ENCODE data around the gene SLC43A2. TPM values are rescaled to one million over a fixed set of nuclear protein-coding genes. Genes with fewer than 3 reads are reported as not detected.

The SLC43A2 gene
- total RNA-seq, 1 experiment from 2014 or later: 12.9 TPM

GRCh38 chr17:1566505-1567199 is 62.0 kb downstream of the SLC43A2 start:
- Histone ChIP-seq H2BK12ac (ENCODE audit: insufficient read length, low read depth, low read length) (no peak overlapping the region), H3K27ac (ENCODE audit: insufficient read length, low read depth, low read length) (no peak overlapping the region), H3K79me1 (ENCODE audit: insufficient read depth, low read depth, low read length, poor library complexity, severe bottlenecking) (peaks cover under 1% of the 10 kb centered on the region), H3K9me3 (ENCODE audit: control insufficient read depth, low read depth, low read length) (no peaks in the 10 kb centered on the region), H2AFZ (ENCODE audit: low read length) (peak overlapping the region; percentile 18), H3K9ac (ENCODE audit: extremely low read depth, insufficient read length, low read length) (no peak overlapping the region), H3K56ac (ENCODE audit: insufficient read length, low read depth, low read length) (no peak overlapping the region), H4K20me1 (ENCODE audit: control insufficient read depth, insufficient read depth, insufficient read length) (no peaks in the 10 kb centered on the region), H3K23me2 (ENCODE audit: insufficient read length, low read depth, low read length, poor library complexity, severe bottlenecking) (peaks cover 4% of the 10 kb centered on the region), H3K18ac (ENCODE audit: insufficient read length, low read depth, low read length) (no peak overlapping the region), H2BK20ac (ENCODE audit: low read depth, low read length, poor library complexity, severe bottlenecking) (no peak overlapping the region), H3K4me1 (ENCODE audit: insufficient read depth, low read length) (peaks cover 7% of the 10 kb centered on the region; the same call in 1 of the 2 replicates), H3K79me2 (ENCODE audit: insufficient read depth, low read length) (peaks cover under 1% of the 10 kb centered on the region; the same call in 1 of the 2 replicates), H3K14ac (ENCODE audit: insufficient read depth, low read length) (no peak overlapping the region), H2BK15ac (ENCODE audit: low read depth, low read length) (no peak overlapping the region), H3K4ac (ENCODE audit: low read depth, low read length) (no peak overlapping the region), H2BK120ac (ENCODE audit: low read depth, low read length, poor library complexity, severe bottlenecking) (no peak overlapping the region), H2AK5ac (ENCODE audit: insufficient read length, low read length) (no peak overlapping the region), H2BK5ac (ENCODE audit: insufficient read length, low read length) (no peak overlapping the region), H4K5ac (ENCODE audit: insufficient read length, low read depth, low read length) (no peak overlapping the region), H3K27me3 (ENCODE audit: insufficient read depth, low read length) (no peaks in the 10 kb centered on the region), H3K4me2 (ENCODE audit: insufficient read depth, insufficient read length, low read length) (no peak overlapping the region), H3T11ph (ENCODE audit: low read length) (no peak overlapping the region), H4K8ac (replicated peaks; ENCODE audit: insufficient read length, low read depth, low read length) (no peak overlapping the region), H3K23ac (ENCODE audit: insufficient read length, low read depth, low read length) (no peak overlapping the region), H4K91ac (ENCODE audit: insufficient read length, low read depth, low read length) (no peak overlapping the region)
- H3K27ac Mint-ChIP-seq: peak overlapping the region in 2 of 3 experiments; percentile 28 to 30; a peak in 2 of 7 replicates
- no peak for DNase-seq
- peaks cover 13% of the 10 kb centered on the region for H3K27me3 Mint-ChIP-seq (ENCODE audit: low read depth)
- WGBS (ENCODE audit: extremely low coverage, insufficient read length, low lambda C conversion rate): no CpG with 5 or more reads among the region's 14 CpGs
- peaks cover 0 to 4% of the 10 kb centered on the region in 2 experiments; a peak in 1 of 5 replicates for H3K9me3 Mint-ChIP-seq
- no peak overlapping the region for H3K4me3 Mint-ChIP-seq
- no peak for TF ChIP-seq CTCF (conservative IDR thresholded peaks at IDR 0.05)
- H3K4me1 Mint-ChIP-seq: peaks cover 20 to 31% of the 10 kb centered on the region in 2 experiments
- H3K36me3 Mint-ChIP-seq (ENCODE audit: insufficient read depth in 1 of 3, low read depth in 3 of 3): no peaks in the 10 kb centered on the region

All from H9 (cell line).